Activated T-helper 1 cell treated with anti-CD3 and anti-CD28 coated beads, Interleukin-12 subunit alpha, Interleukin-12 subunit beta, Interleukin-2, Interleukin-4 antibody, amounts not matched to agents 30 ng/mL and 10 ng/mL and 1 ng/mL, durations not matched to agents 14 hours and 24 hours and 36 hours (primary cell): ENCODE measurements around the gene STAC. TPM values are rescaled to one million over a fixed set of nuclear protein-coding genes. Genes with fewer than 3 reads are reported as not detected.

Source experiments
- DNase-seq: peaks from one replicate; pipeline ENCODE4 v3.0.0; 2021; ENCODE audit warnings: low spot score
- H3K27ac Mint-ChIP-seq: one replicate; pipeline ENCODE4 v1.8.0; 2021; ENCODE audit warnings: mild to moderate bottlenecking, mixed read lengths
- H3K27me3 Mint-ChIP-seq: one replicate; pipeline ENCODE4 v1.8.0; 2022; ENCODE audit warnings: mild to moderate bottlenecking, moderate library complexity, mixed read lengths; ENCODE audit not compliant: insufficient read depth
- H3K36me3 Mint-ChIP-seq: one replicate; pipeline ENCODE4 v1.8.0; 2021; ENCODE audit warnings: low read depth, mixed read lengths
- H3K4me1 Mint-ChIP-seq: one replicate; pipeline ENCODE4 v1.8.0; 2021; ENCODE audit warnings: low read depth, mixed read lengths
- H3K4me3 Mint-ChIP-seq: one replicate; pipeline ENCODE4 v1.8.0; 2021; ENCODE audit warnings: mild to moderate bottlenecking, moderate library complexity, mixed read lengths
- H3K9me3 Mint-ChIP-seq: one replicate; pipeline ENCODE4 v1.8.0; 2021; ENCODE audit warnings: mixed read lengths
- intact Hi-C: fragments of 100-400 bp; cut with micrococcal nuclease; formaldehyde crosslinking; loops from one replicate; pipeline ENCODE4 v1.15.1; 2024
- total RNA-seq: library from RNA; stranded (reverse); gene quantifications from 2 replicates; pipeline ENCODE4 v1.2.3, GENCODE V29; 2022

The STAC gene
- total RNA-seq, 1 donor from 2014 or later = not detected

GRCh38 chr3:36519682-36520081 is 139.4 kb downstream of the STAC start:
- H3K4me1 Mint-ChIP-seq = no peaks in the 10 kb centered on the region
- DNase-seq = no peak
- H3K4me3 Mint-ChIP-seq = no peak overlapping the region
- H3K27me3 Mint-ChIP-seq = no peaks in the 10 kb centered on the region
- H3K27ac Mint-ChIP-seq = no peak overlapping the region
- intact Hi-C loops = no loop called here
- H3K9me3 Mint-ChIP-seq = no peaks in the 10 kb centered on the region
- H3K36me3 Mint-ChIP-seq = no peaks in the 10 kb centered on the region

GRCh38 chr3:36520241-36521006 is 140.1 kb downstream of the STAC start:
- no peak for DNase-seq
- intact Hi-C loops = no loop called here
- H3K4me3 Mint-ChIP-seq = no peak overlapping the region
- no peaks in the 10 kb centered on the region for H3K36me3 Mint-ChIP-seq
- no peaks in the 10 kb centered on the region for H3K27me3 Mint-ChIP-seq
- no peaks in the 10 kb centered on the region for H3K9me3 Mint-ChIP-seq
- H3K27ac Mint-ChIP-seq = no peak overlapping the region
- H3K4me1 Mint-ChIP-seq = no peaks in the 10 kb centered on the region

- Mint-ChIP-seq H3K27ac (no peak overlapping the region), H3K4me3 (no peak overlapping the region), H3K27me3 (no peaks in the 10 kb centered on the region), H3K36me3 (no peaks in the 10 kb centered on the region), H3K4me1 (no peaks in the 10 kb centered on the region), H3K9me3 (no peaks in the 10 kb centered on the region)
- no peak for DNase-seq
- intact Hi-C loops = no loop called here
These were observed 140.7 kb downstream of the STAC start for GRCh38 chr3:36521007-36521379.

- Mint-ChIP-seq H3K9me3 (no peaks in the 10 kb centered on the region), H3K36me3 (no peaks in the 10 kb centered on the region), H3K4me3 (no peak overlapping the region), H3K27me3 (peaks cover 2% of the 10 kb centered on the region), H3K27ac (no peak overlapping the region), H3K4me1 (no peaks in the 10 kb centered on the region)
- no peak for DNase-seq
- intact Hi-C loops = no loop called here
These were observed 144.3 kb downstream of the STAC start for GRCh38 chr3:36524560-36524959.

- Mint-ChIP-seq H3K36me3 (no peaks in the 10 kb centered on the region), H3K4me1 (no peaks in the 10 kb centered on the region), H3K27me3 (peaks cover 2% of the 10 kb centered on the region), H3K9me3 (no peaks in the 10 kb centered on the region), H3K27ac (no peak overlapping the region), H3K4me3 (no peak overlapping the region)
- no peak for DNase-seq
- intact Hi-C loops = no loop called here
These were observed 145.0 kb downstream of the STAC start for GRCh38 chr3:36525115-36525801.

GRCh38 chr3:36538136-36538749 is 157.9 kb downstream of the STAC start:
- intact Hi-C loops = no loop called here
- Mint-ChIP-seq H3K4me3 (no peak overlapping the region), H3K4me1 (no peaks in the 10 kb centered on the region), H3K27me3 (no peaks in the 10 kb centered on the region), H3K27ac (no peak overlapping the region), H3K9me3 (no peaks in the 10 kb centered on the region), H3K36me3 (no peaks in the 10 kb centered on the region)
- DNase-seq = no peak

GRCh38 chr3:36540888-36541518 is 160.7 kb downstream of the STAC start:
- Mint-ChIP-seq H3K27ac (no peak overlapping the region), H3K9me3 (no peaks in the 10 kb centered on the region), H3K4me3 (no peak overlapping the region), H3K4me1 (no peaks in the 10 kb centered on the region), H3K27me3 (no peaks in the 10 kb centered on the region), H3K36me3 (no peaks in the 10 kb centered on the region)
- intact Hi-C loops = no loop called here
- DNase-seq = no peak

- no peak overlapping the region for H3K27ac Mint-ChIP-seq
- intact Hi-C loops = no loop called here
- no peak overlapping the region for H3K4me3 Mint-ChIP-seq
- DNase-seq = no peak
- H3K27me3 Mint-ChIP-seq = no peaks in the 10 kb centered on the region
- no peaks in the 10 kb centered on the region for H3K4me1 Mint-ChIP-seq
- no peaks in the 10 kb centered on the region for H3K36me3 Mint-ChIP-seq
- no peaks in the 10 kb centered on the region for H3K9me3 Mint-ChIP-seq
These were observed 161.9 kb downstream of the STAC start for GRCh38 chr3:36542186-36542585.

GRCh38 chr3:36543276-36543997 is 163.1 kb downstream of the STAC start:
- H3K9me3 Mint-ChIP-seq = no peaks in the 10 kb centered on the region
- no peak for DNase-seq
- no peaks in the 10 kb centered on the region for H3K27me3 Mint-ChIP-seq
- intact Hi-C loops = no loop called here
- no peaks in the 10 kb centered on the region for H3K4me1 Mint-ChIP-seq
- H3K36me3 Mint-ChIP-seq = no peaks in the 10 kb centered on the region
- H3K4me3 Mint-ChIP-seq = no peak overlapping the region
- H3K27ac Mint-ChIP-seq = no peak overlapping the region

- no peaks in the 10 kb centered on the region for H3K36me3 Mint-ChIP-seq
- DNase-seq = no peak
- H3K4me1 Mint-ChIP-seq = no peaks in the 10 kb centered on the region
- no peaks in the 10 kb centered on the region for H3K27me3 Mint-ChIP-seq
- no peak overlapping the region for H3K4me3 Mint-ChIP-seq
- no peak overlapping the region for H3K27ac Mint-ChIP-seq
- no peaks in the 10 kb centered on the region for H3K9me3 Mint-ChIP-seq
- intact Hi-C loops = no loop called here
These were observed 165.9 kb downstream of the STAC start for GRCh38 chr3:36546226-36546625.

- no peaks in the 10 kb centered on the region for H3K36me3 Mint-ChIP-seq
- H3K4me1 Mint-ChIP-seq = no peaks in the 10 kb centered on the region
- no peak overlapping the region for H3K4me3 Mint-ChIP-seq
- no peak for DNase-seq
- no peaks in the 10 kb centered on the region for H3K27me3 Mint-ChIP-seq
- intact Hi-C loops = no loop called here
- H3K27ac Mint-ChIP-seq = no peak overlapping the region
- no peaks in the 10 kb centered on the region for H3K9me3 Mint-ChIP-seq
These were observed 168.4 kb downstream of the STAC start for GRCh38 chr3:36548712-36549111.

- no peaks in the 10 kb centered on the region for H3K27me3 Mint-ChIP-seq
- H3K9me3 Mint-ChIP-seq = no peaks in the 10 kb centered on the region
- DNase-seq = no peak
- H3K36me3 Mint-ChIP-seq = no peaks in the 10 kb centered on the region
- H3K4me3 Mint-ChIP-seq = no peak overlapping the region
- no peaks in the 10 kb centered on the region for H3K4me1 Mint-ChIP-seq
- no peak overlapping the region for H3K27ac Mint-ChIP-seq
- intact Hi-C loops = no loop called here
These were observed 176.9 kb downstream of the STAC start for GRCh38 chr3:36557021-36557707.
